Upper lobe of left lung (tissue), 4 donors: ENCODE data around the gene SOCS7.

Source experiments
- POLR2A ChIP-seq, 4 donors: fragments of 450-650 bp; IDR thresholded peaks; one replicate each; pipeline ENCODE4 v1.5.1; 2016 to 2017; ENCODE audit warnings: antibody characterized with exemption in 4 of 4, mild to moderate bottlenecking in 2 of 4
- POLR2AphosphoS5 ChIP-seq, 2 donors: sonication (generic); formaldehyde crosslinking; IDR thresholded peaks; one replicate each; pipeline ENCODE4 v1.5.1; 2017; ENCODE audit warnings: antibody characterized with exemption in 2 of 2
- TF ChIP-seq, protein P1 (sequence below), 6 experiments: fragments of 450-650 bp in 4 of 6; fragments of 200-600 bp in 2 of 6; sonication (generic) in 2 of 6; IDR thresholded peaks; one replicate each; pipeline ENCODE4 v1.5.1; 2016 to 2019; ENCODE audit warnings: antibody characterized with exemption in 6 of 6

DNA sequence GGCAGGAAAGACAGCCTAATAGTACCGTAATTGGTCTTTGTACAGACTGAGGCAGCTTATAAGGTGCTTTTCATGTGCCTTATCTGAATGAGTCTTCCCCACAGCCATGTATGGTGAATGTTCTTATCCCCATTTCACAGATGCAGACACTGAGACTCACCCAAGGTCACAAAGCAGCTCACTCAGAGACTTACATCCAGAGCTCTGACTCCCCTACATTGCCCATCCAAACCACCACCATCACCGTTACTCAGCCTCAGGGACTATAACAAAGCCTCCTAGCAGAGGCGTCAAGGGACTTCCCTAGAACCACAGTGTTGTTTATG lies 7.3 kb upstream of the SOCS7 start:
- TF ChIP-seq POLR2A (IDR thresholded peaks at IDR 0.05) (no peak), POLR2AphosphoS5 (IDR thresholded peaks at IDR 0.05) (no peak)
- TF ChIP-seq, protein P1, sequence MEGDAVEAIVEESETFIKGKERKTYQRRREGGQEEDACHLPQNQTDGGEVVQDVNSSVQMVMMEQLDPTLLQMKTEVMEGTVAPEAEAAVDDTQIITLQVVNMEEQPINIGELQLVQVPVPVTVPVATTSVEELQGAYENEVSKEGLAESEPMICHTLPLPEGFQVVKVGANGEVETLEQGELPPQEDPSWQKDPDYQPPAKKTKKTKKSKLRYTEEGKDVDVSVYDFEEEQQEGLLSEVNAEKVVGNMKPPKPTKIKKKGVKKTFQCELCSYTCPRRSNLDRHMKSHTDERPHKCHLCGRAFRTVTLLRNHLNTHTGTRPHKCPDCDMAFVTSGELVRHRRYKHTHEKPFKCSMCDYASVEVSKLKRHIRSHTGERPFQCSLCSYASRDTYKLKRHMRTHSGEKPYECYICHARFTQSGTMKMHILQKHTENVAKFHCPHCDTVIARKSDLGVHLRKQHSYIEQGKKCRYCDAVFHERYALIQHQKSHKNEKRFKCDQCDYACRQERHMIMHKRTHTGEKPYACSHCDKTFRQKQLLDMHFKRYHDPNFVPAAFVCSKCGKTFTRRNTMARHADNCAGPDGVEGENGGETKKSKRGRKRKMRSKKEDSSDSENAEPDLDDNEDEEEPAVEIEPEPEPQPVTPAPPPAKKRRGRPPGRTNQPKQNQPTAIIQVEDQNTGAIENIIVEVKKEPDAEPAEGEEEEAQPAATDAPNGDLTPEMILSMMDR (IDR thresholded peaks at IDR 0.05) = no peak
